ENCODE measurements around the gene TRAPPC10.

TRAPPC10 gene

DNA sequence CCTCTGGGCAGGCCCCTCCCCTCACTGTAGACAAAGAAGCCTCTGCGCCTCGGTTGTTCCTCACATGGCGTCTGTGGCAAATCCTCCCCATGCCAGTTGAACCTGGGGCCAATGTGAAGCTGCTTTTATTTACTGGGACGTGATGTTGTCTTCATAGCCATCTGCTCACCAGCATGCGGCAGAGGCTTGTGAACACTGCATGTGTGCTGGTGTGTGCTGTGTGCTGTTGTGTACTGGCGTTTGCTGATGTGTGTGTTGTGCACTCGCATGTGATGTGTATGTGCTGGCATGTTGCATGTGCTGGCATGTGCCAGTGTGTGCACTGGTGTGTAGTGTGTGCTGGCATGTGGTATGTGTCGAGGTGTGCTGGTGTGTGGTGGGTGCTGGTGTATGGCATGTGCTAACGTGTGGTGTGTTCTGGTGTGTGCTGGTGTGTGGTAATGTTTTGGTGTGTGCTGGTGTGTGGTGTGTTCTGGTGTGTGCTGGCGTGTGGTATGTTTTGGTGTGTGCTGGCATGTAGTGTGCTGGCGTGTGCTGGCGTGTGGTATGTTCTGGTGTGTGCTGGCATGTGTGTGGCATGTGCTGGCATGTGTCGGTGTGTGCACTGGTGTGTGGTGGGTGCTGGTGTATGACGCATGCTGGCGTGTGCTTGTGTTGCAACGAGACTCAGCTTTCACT is 37.2 kb upstream of the TRAPPC10 start:
- Histone ChIP-seq H3K9me3 (ENCODE audit: control insufficient read depth, low read length) (no peaks in the 10 kb centered on the region), H3K4me1 (ENCODE audit: control insufficient read depth, insufficient read depth, low read length) (peaks cover 49% of the 10 kb centered on the region), H3K36me3 (ENCODE audit: control insufficient read depth, insufficient read depth, low read length) (peaks cover 9% of the 10 kb centered on the region), H3K27me3 (ENCODE audit: control insufficient read depth, insufficient read depth, low read length) (no peaks in the 10 kb centered on the region), H3K9ac (ENCODE audit: low read length) (no peak overlapping the region), H3K4me3 (ENCODE audit: low read length) (no peak overlapping the region)

DNA sequence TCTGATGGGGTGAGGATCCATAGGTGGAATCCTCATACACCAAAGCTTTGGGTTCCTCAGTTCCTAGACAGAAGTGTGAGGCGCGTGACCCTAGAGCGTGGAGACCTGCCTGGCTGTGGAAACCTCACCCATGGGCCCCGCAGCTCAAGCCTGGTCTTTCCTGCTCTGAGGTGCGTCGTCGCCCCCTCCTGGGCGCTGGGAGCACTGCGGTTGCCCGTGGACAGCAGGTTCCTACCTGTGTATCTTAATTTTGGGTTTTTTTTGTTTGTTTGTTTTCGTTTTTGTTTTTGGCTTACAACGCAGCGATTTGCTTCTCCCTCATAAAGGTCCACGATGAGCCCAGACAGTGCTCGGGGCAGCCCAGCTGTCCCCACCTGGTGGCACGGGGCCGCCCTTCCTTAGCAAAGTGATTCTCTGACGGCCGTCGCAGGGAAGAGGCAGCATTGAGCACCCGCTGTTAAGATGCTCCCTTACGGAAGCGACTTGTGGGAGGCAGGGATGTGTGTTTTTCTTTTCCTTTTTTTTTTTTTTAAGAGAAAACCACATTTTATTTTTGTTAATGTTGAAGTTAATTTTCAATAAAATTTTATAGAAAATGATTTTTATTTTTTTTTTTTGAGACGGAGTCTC is 36.5 kb upstream of the TRAPPC10 start:
- Histone ChIP-seq H3K4me1 (ENCODE audit: control insufficient read depth, insufficient read depth, low read length) (peaks cover 49% of the 10 kb centered on the region), H3K27me3 (ENCODE audit: control insufficient read depth, insufficient read depth, low read length) (no peaks in the 10 kb centered on the region), H3K4me3 (ENCODE audit: low read length) (no peak overlapping the region), H3K36me3 (ENCODE audit: control insufficient read depth, insufficient read depth, low read length) (peaks cover 9% of the 10 kb centered on the region), H3K9ac (ENCODE audit: low read length) (peak overlapping the region; percentile 28), H3K9me3 (ENCODE audit: control insufficient read depth, low read length) (no peaks in the 10 kb centered on the region)

DNA sequence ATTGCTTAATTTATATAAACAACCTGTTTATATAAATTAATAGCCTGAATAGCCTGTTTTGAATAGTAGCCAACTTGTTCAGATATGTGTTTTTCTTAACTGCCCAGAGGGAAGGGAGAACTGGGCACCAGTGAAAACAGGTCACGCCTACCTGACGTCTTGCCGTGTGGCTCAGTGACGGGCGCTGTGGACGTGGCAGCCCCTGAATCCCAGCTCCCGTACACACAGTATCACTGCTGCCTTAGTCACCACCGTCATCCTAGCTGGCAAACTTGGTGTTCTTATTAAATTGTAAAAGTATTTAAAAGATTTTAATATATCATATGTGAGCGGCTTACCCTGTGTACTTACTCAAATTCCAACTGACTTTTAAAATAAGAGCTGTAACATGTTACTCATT is 35.4 kb upstream of the TRAPPC10 start:
- H3K27me3 ChIP-seq (ENCODE audit: control insufficient read depth, insufficient read depth, low read length): no peaks in the 10 kb centered on the region
- H3K4me3 ChIP-seq (ENCODE audit: low read length): no peak overlapping the region
- no peaks in the 10 kb centered on the region for H3K9me3 ChIP-seq (ENCODE audit: control insufficient read depth, low read length)
- peaks cover 49% of the 10 kb centered on the region for H3K4me1 ChIP-seq (ENCODE audit: control insufficient read depth, insufficient read depth, low read length)
- peaks cover 8% of the 10 kb centered on the region for H3K36me3 ChIP-seq (ENCODE audit: control insufficient read depth, insufficient read depth, low read length)
- H3K9ac ChIP-seq (ENCODE audit: low read length): peak overlapping the region; percentile 42

DNA sequence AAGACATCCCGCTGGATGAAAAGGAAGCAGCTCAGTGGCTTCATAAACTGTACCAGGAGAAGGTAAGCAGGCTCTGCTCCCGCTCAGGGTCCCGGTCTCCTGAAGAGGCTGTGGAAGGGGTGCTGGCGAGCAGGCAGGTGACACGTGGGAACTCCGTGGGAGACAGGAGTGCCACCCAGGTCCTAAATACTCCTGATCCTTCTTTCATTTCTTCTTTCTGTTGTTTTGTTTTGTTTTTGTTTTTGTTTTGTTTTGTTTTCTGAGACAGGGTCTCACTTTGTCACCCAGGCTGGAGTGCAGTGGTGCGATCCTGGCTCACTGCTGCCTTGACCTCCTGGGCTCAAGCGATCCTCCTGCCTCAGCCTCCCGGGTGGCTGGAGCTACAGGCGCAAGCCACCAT is 34.0 kb upstream of the TRAPPC10 start:
- H3K4me1 ChIP-seq (ENCODE audit: control insufficient read depth, insufficient read depth, low read length): peaks cover 39% of the 10 kb centered on the region
- peaks cover 12% of the 10 kb centered on the region for H3K36me3 ChIP-seq (ENCODE audit: control insufficient read depth, insufficient read depth, low read length)
- no peak overlapping the region for H3K9ac ChIP-seq (ENCODE audit: low read length)
- no peaks in the 10 kb centered on the region for H3K27me3 ChIP-seq (ENCODE audit: control insufficient read depth, insufficient read depth, low read length)
- no peak overlapping the region for H3K4me3 ChIP-seq (ENCODE audit: low read length)
- no peaks in the 10 kb centered on the region for H3K9me3 ChIP-seq (ENCODE audit: control insufficient read depth, low read length)

DNA sequence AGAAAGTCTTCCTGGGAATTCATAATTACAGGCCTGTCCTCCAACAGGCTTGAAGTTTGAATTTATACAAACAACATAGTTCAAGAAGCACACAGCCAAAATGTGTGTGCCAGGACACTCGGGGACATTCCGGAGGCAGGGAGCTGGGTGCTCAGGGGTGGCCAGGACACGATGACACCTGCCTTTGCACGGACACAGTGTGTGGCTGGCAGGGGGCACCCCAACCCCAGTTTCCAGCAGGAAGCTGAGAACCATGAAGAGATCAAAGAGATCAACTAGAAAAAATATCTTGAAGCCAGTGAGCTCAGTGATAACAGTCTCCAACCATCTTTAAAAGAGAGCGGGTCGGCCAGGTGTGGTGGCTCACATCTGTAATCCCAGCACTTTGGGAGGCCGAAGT is 32.5 kb upstream of the TRAPPC10 start:
- Histone ChIP-seq H3K9ac (ENCODE audit: low read length) (no peak overlapping the region), H3K4me1 (ENCODE audit: control insufficient read depth, insufficient read depth, low read length) (peaks cover 33% of the 10 kb centered on the region), H3K27me3 (ENCODE audit: control insufficient read depth, insufficient read depth, low read length) (no peaks in the 10 kb centered on the region), H3K36me3 (ENCODE audit: control insufficient read depth, insufficient read depth, low read length) (peaks cover 12% of the 10 kb centered on the region), H3K9me3 (ENCODE audit: control insufficient read depth, low read length) (no peaks in the 10 kb centered on the region), H3K4me3 (ENCODE audit: low read length) (no peak overlapping the region)

DNA sequence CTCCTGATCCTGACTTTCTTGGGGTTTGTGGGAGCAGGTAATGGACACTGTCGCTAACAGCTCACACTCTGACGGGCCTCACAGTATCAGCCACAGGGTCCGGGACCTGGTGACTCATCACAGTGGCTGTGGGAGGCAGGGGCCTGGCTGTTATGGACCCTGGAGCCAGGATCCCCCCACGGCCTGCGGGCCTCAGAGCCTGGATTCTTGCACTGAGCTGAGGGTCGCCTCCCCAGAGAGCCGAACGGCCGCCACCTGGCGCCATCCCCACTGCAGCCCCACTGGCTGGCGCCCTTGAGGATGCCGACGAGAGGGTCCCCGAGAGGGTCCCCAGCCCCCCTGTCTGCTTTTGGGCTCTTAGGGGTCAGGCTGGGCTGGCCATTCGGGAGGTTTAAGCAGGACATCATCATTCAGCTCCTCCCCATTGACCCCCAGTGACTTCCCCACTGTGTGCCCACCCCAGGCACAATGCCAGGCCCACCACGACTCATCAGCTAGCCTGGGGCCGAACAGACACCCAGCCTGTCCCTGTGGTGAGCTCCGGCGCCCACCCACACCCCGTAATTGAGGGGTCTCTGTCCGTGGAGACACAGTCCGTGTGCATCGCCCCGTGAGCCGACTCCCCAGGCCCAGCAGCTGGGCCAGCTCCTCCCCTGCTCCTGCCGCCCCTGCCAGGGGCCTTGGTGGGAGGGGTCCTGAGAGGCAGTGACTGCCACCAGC is 30.8 kb upstream of the TRAPPC10 start:
- Histone ChIP-seq H3K4me1 (ENCODE audit: control insufficient read depth, insufficient read depth, low read length) (peaks cover 19% of the 10 kb centered on the region), H3K27me3 (ENCODE audit: control insufficient read depth, insufficient read depth, low read length) (no peaks in the 10 kb centered on the region), H3K9ac (ENCODE audit: low read length) (no peak overlapping the region), H3K4me3 (ENCODE audit: low read length) (no peak overlapping the region), H3K36me3 (ENCODE audit: control insufficient read depth, insufficient read depth, low read length) (peaks cover 12% of the 10 kb centered on the region), H3K9me3 (ENCODE audit: control insufficient read depth, low read length) (no peaks in the 10 kb centered on the region)

DNA sequence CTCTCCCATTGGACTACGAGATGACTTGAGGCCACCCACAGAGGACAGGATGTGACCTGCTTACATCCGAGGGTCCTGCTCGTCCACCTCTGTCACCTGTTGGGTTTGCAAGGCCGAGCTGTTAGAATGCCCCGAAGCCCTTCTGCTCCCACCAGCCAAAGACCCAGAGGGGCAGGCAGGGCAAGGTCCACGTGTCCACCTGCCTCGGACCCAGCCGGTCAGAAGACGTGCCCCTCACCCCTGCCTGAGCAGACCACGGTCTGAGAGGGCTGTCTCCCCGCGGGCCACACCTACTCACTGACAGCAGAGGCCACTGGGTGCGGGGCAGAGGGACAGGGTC is 30.3 kb upstream of the TRAPPC10 start:
- Histone ChIP-seq H3K4me1 (ENCODE audit: control insufficient read depth, insufficient read depth, low read length) (peaks cover 14% of the 10 kb centered on the region), H3K36me3 (ENCODE audit: control insufficient read depth, insufficient read depth, low read length) (peaks cover 12% of the 10 kb centered on the region), H3K9me3 (ENCODE audit: control insufficient read depth, low read length) (no peaks in the 10 kb centered on the region), H3K27me3 (ENCODE audit: control insufficient read depth, insufficient read depth, low read length) (no peaks in the 10 kb centered on the region), H3K9ac (ENCODE audit: low read length) (no peak overlapping the region), H3K4me3 (ENCODE audit: low read length) (no peak overlapping the region)

DNA sequence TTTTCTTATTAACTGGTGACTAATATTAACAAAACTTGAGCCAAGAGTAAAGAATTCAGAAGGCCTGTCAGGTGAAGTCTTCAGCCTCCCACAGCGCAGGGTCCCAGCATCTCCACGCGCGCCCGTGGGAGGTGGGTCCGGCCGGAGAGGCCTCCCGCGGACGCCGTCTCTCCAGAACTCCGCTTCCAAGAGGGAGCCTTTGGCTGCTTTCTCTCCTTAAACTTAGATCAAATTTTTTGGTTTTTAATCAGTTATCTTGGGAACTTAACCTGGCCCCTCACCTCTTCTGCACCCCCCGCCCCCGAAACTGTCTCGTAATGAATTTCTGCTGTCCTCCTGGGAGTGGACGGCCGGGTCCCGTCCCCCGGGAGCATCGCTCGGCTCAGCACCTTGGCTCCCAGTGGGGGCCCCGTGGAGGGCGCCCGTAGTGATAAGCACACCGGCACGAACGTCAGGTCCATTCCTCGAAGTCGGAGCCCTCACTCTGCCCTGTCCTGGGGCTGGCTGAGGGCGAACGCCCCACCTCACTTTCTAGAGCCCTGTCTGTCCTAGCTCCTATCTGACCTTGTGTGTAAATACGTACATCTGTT is 29.5 kb upstream of the TRAPPC10 start:
- Histone ChIP-seq H3K9me3 (ENCODE audit: control insufficient read depth, low read length) (no peaks in the 10 kb centered on the region), H3K9ac (ENCODE audit: low read length) (no peak overlapping the region), H3K4me1 (ENCODE audit: control insufficient read depth, insufficient read depth, low read length) (peaks cover 9% of the 10 kb centered on the region), H3K27me3 (ENCODE audit: control insufficient read depth, insufficient read depth, low read length) (no peaks in the 10 kb centered on the region), H3K4me3 (ENCODE audit: low read length) (no peak overlapping the region), H3K36me3 (ENCODE audit: control insufficient read depth, insufficient read depth, low read length) (peaks cover 12% of the 10 kb centered on the region)

DNA sequence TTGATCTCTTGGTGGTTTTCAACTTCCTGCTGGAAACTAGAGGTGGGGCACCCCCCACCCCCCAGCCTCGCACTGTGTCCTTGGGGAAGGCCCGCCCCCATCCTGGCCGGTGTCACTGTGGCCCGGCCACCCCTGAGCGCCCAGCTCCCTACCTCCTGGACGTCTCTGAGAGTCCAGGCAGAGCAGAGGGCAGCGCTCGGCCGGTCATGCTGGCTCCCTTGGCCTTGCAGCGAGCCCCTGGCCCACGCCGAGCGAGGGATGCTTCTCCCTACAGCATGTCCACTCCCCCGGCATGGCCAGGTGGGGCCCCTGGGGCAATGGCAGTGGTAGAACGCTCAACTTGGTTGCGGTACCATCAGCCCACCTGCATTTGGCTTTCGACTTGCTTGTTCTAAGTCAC is 28.7 kb upstream of the TRAPPC10 start:
- Histone ChIP-seq H3K27me3 (ENCODE audit: control insufficient read depth, insufficient read depth, low read length) (no peaks in the 10 kb centered on the region), H3K36me3 (ENCODE audit: control insufficient read depth, insufficient read depth, low read length) (peaks cover 12% of the 10 kb centered on the region), H3K9ac (ENCODE audit: low read length) (no peak overlapping the region), H3K4me1 (ENCODE audit: control insufficient read depth, insufficient read depth, low read length) (peaks cover under 1% of the 10 kb centered on the region), H3K9me3 (ENCODE audit: control insufficient read depth, low read length) (no peaks in the 10 kb centered on the region), H3K4me3 (ENCODE audit: low read length) (no peak overlapping the region)

DNA sequence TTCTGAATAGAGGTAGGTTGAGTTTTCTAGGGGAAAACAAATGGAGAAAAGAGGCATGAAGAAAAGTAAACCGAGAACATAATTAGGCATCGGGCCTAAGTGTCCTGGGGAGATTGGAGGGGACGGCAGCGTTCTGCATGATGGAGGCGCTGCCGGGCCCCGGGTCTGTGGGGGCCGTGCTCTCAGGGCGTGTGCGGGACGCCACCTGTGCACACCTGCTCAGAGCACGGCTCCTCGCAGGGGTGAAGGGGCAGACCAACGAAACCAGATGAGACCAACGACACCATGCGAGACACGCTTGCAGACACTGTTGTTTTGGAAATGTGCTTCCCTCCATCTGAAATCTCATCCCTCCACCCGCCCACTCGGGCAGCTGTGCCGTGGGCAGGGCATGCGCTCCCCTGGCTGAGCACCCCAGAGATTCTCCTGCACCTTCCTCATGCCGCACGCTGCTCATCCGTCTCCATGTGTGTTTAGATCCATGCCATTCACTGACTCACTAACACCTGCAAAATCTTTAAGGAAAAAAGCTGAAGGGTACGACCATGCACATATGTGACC is 28.2 kb upstream of the TRAPPC10 start:
- Histone ChIP-seq H3K9me3 (ENCODE audit: control insufficient read depth, low read length) (no peaks in the 10 kb centered on the region), H3K27me3 (ENCODE audit: control insufficient read depth, insufficient read depth, low read length) (no peaks in the 10 kb centered on the region), H3K4me1 (ENCODE audit: control insufficient read depth, insufficient read depth, low read length) (no peaks in the 10 kb centered on the region), H3K36me3 (ENCODE audit: control insufficient read depth, insufficient read depth, low read length) (peaks cover 12% of the 10 kb centered on the region), H3K9ac (ENCODE audit: low read length) (no peak overlapping the region), H3K4me3 (ENCODE audit: low read length) (no peak overlapping the region)

DNA sequence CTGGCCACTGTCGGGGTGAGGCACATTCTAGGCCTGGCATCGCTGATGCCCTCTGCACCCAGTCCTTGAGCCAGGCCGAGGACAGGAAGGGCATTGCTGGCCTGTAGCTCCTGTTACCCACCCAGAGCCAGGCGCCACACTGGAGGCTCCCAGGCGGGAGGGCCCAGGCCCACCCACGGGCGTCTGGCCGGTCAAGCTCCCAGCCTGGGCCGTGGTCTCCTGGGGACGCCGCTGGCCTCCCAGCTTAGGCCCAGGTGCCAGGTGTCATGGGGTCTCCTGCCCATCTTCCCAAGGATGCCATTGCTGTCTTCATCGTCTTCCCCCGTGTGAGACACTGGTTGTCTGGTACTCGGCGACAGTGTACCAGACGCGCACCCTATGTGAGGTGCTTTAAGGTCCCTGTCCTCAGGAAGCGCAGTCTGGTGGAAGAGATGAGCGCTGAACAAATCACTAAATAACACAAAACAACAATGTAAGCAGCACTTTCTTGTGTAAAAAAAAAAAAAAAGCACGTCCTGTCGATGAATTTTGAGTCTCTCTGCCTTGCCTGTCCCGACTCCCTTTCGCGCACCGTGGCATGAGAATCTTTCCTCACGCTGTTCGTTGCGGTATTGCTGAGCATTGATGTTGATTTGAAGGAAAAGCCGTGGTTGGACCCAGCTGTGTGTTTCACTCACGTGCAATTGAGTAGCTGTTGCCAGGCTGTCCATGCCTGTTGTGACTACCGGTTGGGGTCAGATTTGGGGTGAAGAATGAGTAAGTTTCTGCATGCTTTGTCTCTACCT is 27.0 kb upstream of the TRAPPC10 start:
- Histone ChIP-seq H3K4me1 (ENCODE audit: control insufficient read depth, insufficient read depth, low read length) (no peaks in the 10 kb centered on the region), H3K36me3 (ENCODE audit: control insufficient read depth, insufficient read depth, low read length) (peaks cover 12% of the 10 kb centered on the region), H3K4me3 (ENCODE audit: low read length) (no peak overlapping the region), H3K27me3 (ENCODE audit: control insufficient read depth, insufficient read depth, low read length) (no peaks in the 10 kb centered on the region), H3K9me3 (ENCODE audit: control insufficient read depth, low read length) (no peaks in the 10 kb centered on the region), H3K9ac (ENCODE audit: low read length) (no peak overlapping the region)

Measured in mucosa of stomach (tissue), 1 donor.